ENCODE measurements around the gene SP8. TPM values are rescaled to one million over a fixed set of nuclear protein-coding genes. Genes with fewer than 3 reads are reported as not detected.

The SP8 gene
- polyA plus RNA-seq, 1 experiment = not detected

GRCh38 chr7:20788420-20788990, 1.8 kb upstream of the SP8 start:
- H3K27me3 ChIP-seq (ENCODE audit: control insufficient read depth, insufficient read depth, low read length) = peaks cover 53% of the 10 kb centered on the region
- CTCF ChIA-PET = interaction anchor here (1.8 kb wide), 1 partner anchor 10 kb away, joined by 5 read pairs; no protein-coding TSS in a partner anchor
- POLR2A ChIA-PET = no interaction called here
- TF ChIP-seq CTCF (IDR thresholded peaks at IDR 0.05; ENCODE audit: insufficient read depth, low read depth, low read length) = no peak
- no peaks in the 10 kb centered on the region for H3K36me3 ChIP-seq (ENCODE audit: control insufficient read depth, insufficient read depth, low read length)
- no peak overlapping the region for H3K4me3 ChIP-seq (ENCODE audit: low read depth, low read length)
- no peak for DNase-seq (ENCODE audit: low read depth)

GRCh38 chr7:20787660-20788419, 1.2 kb upstream of the SP8 start:
- no peak for TF ChIP-seq CTCF (IDR thresholded peaks at IDR 0.05; ENCODE audit: insufficient read depth, low read depth, low read length)
- ChIA-PET POLR2A (no interaction called here), CTCF (no interaction called here)
- H3K36me3 ChIP-seq (ENCODE audit: control insufficient read depth, insufficient read depth, low read length) = no peaks in the 10 kb centered on the region
- H3K27me3 ChIP-seq (ENCODE audit: control insufficient read depth, insufficient read depth, low read length) = peaks cover 54% of the 10 kb centered on the region
- DNase-seq (ENCODE audit: low read depth) = no peak
- H3K4me3 ChIP-seq (ENCODE audit: low read depth, low read length) = no peak overlapping the region

- CTCF ChIA-PET = interaction anchor here (0.7 kb wide), 1 partner anchor 981 kb away, joined by 3 read pairs; no protein-coding TSS in a partner anchor
- H3K36me3 ChIP-seq (ENCODE audit: control insufficient read depth, insufficient read depth, low read length) = no peaks in the 10 kb centered on the region
- POLR2A ChIA-PET = no interaction called here
- no peak for TF ChIP-seq CTCF (IDR thresholded peaks at IDR 0.05; ENCODE audit: insufficient read depth, low read depth, low read length)
- H3K4me3 ChIP-seq (ENCODE audit: low read depth, low read length) = no peak overlapping the region
- DNase-seq (ENCODE audit: low read depth) = no peak
- H3K27me3 ChIP-seq (ENCODE audit: control insufficient read depth, insufficient read depth, low read length) = peaks cover 52% of the 10 kb centered on the region
These were observed 286 bp downstream of the SP8 start for GRCh38 chr7:20786421-20786778.

- no peaks in the 10 kb centered on the region for H3K36me3 ChIP-seq (ENCODE audit: control insufficient read depth, insufficient read depth, low read length)
- ChIA-PET POLR2A (no interaction called here), CTCF (interaction anchor here (0.7 kb wide), 1 partner anchor 981 kb away, joined by 3 read pairs; no protein-coding TSS in a partner anchor)
- H3K27me3 ChIP-seq (ENCODE audit: control insufficient read depth, insufficient read depth, low read length) = peaks cover 49% of the 10 kb centered on the region
- no peak for DNase-seq (ENCODE audit: low read depth)
- no peak overlapping the region for H3K4me3 ChIP-seq (ENCODE audit: low read depth, low read length)
- no peak for TF ChIP-seq CTCF (IDR thresholded peaks at IDR 0.05; ENCODE audit: insufficient read depth, low read depth, low read length)
These were observed 655 bp downstream of the SP8 start for GRCh38 chr7:20786049-20786412.

- TF ChIP-seq CTCF (IDR thresholded peaks at IDR 0.05; ENCODE audit: insufficient read depth, low read depth, low read length) = no peak
- H3K27me3 ChIP-seq (ENCODE audit: control insufficient read depth, insufficient read depth, low read length) = peaks cover 45% of the 10 kb centered on the region
- ChIA-PET CTCF (interaction anchor here (0.7 kb wide), 1 partner anchor 982 kb away, joined by 3 read pairs; no protein-coding TSS in a partner anchor), POLR2A (no interaction called here)
- no peaks in the 10 kb centered on the region for H3K36me3 ChIP-seq (ENCODE audit: control insufficient read depth, insufficient read depth, low read length)
- no peak overlapping the region for H3K4me3 ChIP-seq (ENCODE audit: low read depth, low read length)
- DNase-seq (ENCODE audit: low read depth) = no peak
These were observed 1.3 kb downstream of the SP8 start for GRCh38 chr7:20785157-20786048.
